Activated T-helper 1 cell treated with Interleukin-2 at 50 U/mL for 16 hours (primary cell): ENCODE data around the gene ACTMAP.

Source experiments
- DNase-seq: peaks from one replicate; pipeline ENCODE4 v3.0.0-alpha.2; 2020; ENCODE audit warnings: low read depth

Gene ACTMAP

GRCh38 chr19:40693896-40694295 is 56.4 kb downstream of the ACTMAP start:
- DNase-seq: no peak

- DNase-seq: no peak
These were observed 57.0 kb downstream of the ACTMAP start for GRCh38 chr19:40693150-40693788.

GRCh38 chr19:40692212-40692551 is 58.1 kb downstream of the ACTMAP start:
- no peak for DNase-seq

DNA sequence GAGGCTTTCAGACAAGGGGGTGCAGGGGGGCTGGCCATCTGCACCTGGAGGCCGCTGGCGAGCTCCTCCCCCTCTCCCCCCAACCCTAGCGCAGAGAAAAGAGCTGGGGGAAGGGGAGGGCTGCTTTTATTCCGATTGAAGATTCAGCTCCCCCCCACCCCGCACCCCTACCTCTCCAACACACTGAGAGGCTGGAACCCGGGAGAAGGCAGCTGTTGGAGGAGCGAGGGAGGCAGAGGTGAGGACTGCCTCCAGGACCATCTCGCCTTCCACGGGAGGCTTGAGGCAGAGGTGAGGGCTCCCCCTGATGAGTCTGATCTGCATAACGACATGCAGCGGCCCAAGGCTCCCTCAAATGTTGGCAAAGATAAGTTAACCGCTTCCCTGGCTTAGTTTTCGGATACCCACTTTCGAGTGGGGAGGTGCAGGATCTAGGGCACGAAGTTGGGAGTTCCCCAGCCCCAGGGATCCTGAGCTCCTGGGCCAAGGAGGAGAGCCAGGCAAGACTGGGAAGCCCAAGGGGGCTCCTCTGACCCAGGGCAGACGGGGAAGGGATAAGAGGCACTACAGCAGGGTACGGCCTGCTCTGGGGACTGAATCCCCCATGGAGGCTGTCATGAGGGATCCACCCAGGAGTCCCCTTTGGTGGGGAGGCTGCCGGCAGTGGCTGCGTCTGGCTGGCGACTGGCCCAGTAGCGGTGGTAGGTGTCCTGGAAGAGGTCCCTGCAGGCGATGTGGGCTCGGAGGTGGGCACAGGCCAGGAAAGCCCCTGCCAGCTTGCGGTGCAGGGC is 58.7 kb downstream of the ACTMAP start:
- DNase-seq: no peak
